ENCODE measurements around the gene SGMS1.
A peak's percentile ranks its signal among the peaks of the same experiment; 100 is the strongest.

SGMS1 gene

GRCh38 chr10:50636618-50637579 is 13.1 kb upstream of the SGMS1 start:
- DNase-seq (ENCODE audit: low read depth), result no peak

GRCh38 chr10:50635286-50635685 is 11.5 kb upstream of the SGMS1 start:
- no peak for DNase-seq (ENCODE audit: low read depth)

DNA sequence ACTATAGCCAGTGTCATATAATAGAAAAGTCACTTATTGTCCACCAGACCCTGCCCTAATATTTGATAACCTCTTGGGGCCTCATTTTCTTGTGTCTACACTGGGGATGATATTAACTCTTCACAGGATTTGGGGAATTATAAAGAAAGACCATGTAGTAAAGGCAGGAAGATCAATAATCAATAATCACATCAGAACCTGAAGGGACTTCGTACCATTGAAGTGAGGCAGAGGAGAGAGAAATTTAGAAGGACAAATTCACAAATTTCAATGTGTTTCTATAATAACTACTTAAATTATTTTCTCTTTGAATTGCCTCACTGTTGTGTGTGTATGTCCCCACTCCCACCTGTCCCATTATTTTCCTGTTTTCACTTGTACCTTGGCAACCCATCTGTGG is 10.7 kb upstream of the SGMS1 start:
- DNase-seq (ENCODE audit: low read depth), result no peak

- DNase-seq (ENCODE audit: low read depth), result no peak
Measured at GRCh38 chr10:50631052-50631451, 7.3 kb upstream of the SGMS1 start.

- no peak for DNase-seq (ENCODE audit: low read depth)
Measured at GRCh38 chr10:50629495-50630122, 5.9 kb upstream of the SGMS1 start.

GRCh38 chr10:50627896-50628295 is 4.1 kb upstream of the SGMS1 start:
- no peak for DNase-seq (ENCODE audit: low read depth)

DNA sequence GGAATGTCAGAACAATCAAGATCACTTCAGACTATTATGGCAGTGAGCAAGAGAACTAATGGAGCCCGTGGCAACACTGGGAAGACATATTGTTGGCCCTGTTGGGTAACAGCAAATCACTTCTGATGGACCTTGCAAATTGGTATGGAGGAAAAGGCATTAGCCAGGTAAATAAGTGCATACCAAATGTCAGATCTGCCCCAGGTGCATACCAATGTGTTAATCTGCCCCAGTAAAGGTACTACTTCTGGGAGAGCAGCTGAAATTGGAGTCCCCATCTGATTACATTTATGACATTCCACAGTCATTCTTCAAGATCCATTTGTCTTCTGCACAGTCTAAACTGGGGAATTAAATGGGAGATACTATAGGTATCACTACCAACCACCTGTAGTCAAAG is 3.7 kb upstream of the SGMS1 start:
- DNase-seq (ENCODE audit: low read depth), result no peak

GRCh38 chr10:50625649-50626132 is 1.9 kb upstream of the SGMS1 start:
- no peak for DNase-seq (ENCODE audit: low read depth)

- DNase-seq (ENCODE audit: low read depth), result no peak
Measured at GRCh38 chr10:50624866-50625501, 1.2 kb upstream of the SGMS1 start.

DNA sequence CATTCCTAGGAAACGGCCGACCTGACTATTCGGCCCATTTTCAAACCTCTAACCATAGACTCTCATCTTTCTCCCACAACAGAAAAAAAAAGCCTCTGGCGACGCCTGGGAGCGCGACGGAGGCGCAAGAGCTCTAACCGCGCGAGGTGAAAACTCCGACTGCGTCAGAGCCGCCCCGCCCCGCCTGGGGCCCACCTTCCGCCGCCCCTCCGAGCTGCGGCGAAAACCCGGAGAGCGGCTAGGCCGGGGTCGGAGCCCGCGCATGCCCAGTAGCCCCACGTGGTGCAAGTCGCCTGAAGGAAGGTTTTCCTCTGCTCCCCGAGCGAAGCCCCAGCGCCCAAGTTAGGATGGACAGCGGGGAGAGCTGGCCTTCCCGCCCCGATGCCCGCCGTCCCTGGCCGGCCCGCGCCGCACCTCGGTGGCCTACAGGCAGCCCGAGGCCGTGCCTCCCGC is 683 bp upstream of the SGMS1 start:
- DNase-seq (ENCODE audit: low read depth), result peak; percentile 95

DNA sequence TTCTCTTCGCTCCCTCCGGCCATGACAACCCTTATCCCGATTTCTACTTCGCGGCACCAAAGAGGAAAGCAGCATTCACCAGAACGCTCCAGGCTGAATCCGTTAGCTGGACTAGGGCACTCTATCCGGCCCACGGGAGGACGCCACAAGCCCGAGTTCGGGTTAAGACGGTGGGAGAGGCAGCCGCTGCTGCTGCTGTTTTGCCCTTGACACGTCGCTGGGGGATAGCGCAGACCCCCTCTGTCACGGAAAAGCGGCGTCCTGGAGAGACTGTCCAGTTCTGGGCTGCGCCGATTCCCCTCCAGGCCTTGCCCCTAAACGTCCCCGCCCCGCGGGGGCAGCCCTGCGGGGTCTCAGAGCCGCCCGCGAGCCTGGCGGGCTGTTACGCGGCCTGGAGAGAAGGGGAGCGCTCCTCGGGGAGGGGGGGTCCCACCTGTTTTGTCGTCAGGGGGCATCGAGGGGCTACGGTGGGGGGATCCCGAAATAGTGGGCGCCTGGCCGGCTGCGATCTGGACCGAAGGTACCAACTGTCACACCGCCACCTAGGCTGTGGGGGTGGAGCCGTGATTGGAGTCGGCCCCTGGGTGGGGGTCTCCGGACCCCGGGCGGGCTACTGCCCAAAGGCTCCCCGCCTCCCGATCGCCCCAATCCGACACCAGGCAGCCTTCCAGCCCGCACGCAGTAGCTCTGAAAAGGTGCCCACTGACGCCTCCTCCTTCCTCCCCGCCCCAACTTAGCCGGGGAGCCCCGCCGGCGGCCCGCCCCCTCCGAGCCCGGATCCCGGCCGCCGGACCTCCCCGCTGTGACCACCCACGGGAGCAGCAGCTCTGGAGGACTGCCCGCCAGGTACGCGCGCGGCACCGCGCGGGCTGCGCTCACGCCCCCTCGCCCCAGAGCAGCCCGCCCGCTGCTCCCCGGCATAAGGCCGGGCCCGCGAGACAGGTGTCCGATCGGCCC is 772 bp downstream of the SGMS1 start:
- DNase-seq (ENCODE audit: low read depth), result no peak

- no peak for DNase-seq (ENCODE audit: low read depth)
Measured at GRCh38 chr10:50621968-50622705, 1.6 kb downstream of the SGMS1 start.

DNA sequence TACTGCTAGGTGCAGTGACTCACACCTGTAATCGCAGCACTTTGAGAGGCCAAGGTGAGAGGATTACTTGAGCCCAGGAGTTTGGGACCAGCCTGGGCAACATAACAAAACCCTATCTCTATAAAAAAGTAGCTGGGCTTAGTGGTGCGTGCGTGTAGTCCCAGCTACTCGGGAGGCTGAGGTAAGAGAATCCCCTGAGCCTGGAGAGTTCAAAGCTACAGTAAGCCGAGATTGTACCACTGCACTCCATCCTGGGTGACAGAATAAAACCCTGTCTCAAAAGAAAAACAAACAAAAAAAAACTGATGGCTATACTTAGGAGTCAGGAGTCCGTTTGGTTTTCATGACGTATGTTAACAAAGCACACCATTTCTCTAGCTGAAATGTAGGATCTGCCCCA is 2.9 kb downstream of the SGMS1 start:
- DNase-seq (ENCODE audit: low read depth), result no peak

DNA sequence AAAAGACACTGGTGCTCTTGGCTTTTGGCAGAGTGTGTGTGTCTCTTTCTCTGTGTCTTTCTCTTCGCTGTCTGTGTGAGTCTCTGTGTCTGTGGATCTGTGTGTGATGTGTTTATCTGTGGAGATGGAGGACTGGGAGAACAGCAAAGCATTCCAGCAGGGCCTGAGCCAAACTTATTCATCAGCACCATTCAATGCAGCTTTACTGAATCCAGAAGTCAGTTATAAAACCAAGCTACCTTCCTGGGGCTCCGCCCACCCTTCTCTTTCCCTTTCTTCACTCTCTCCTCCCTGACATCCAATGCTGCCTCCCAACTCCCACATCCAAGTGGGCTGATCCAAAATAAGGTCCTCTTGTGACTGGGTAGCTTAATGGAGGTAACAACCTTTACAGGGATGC is 3.9 kb downstream of the SGMS1 start:
- no peak for DNase-seq (ENCODE audit: low read depth)

- DNase-seq (ENCODE audit: low read depth), result no peak
Measured at GRCh38 chr10:50619166-50619565, 4.6 kb downstream of the SGMS1 start.

GRCh38 chr10:50618624-50619023 is 5.1 kb downstream of the SGMS1 start:
- no peak for DNase-seq (ENCODE audit: low read depth)

DNA sequence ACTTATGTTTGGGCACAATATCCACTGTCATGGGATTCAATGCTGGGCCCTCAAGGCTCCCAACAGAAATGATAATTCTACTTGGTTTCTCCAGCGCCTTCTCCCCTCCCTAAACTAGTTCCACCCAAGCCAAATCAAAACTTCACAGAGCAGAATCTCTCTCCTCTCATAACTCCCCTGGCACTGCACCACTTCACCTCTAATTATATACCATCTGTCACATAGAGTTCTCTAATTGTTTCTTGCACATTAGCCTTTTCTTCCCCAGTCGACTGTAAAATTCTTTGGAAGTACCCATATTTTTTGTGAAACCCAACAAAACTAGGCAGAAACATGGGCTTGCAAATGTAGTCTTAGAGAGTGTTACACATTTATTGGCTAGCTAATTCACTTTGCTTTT is 8.1 kb downstream of the SGMS1 start:
- DNase-seq (ENCODE audit: low read depth), result no peak

GRCh38 chr10:50614444-50615137 is 9.2 kb downstream of the SGMS1 start:
- no peak for DNase-seq (ENCODE audit: low read depth)

DNA sequence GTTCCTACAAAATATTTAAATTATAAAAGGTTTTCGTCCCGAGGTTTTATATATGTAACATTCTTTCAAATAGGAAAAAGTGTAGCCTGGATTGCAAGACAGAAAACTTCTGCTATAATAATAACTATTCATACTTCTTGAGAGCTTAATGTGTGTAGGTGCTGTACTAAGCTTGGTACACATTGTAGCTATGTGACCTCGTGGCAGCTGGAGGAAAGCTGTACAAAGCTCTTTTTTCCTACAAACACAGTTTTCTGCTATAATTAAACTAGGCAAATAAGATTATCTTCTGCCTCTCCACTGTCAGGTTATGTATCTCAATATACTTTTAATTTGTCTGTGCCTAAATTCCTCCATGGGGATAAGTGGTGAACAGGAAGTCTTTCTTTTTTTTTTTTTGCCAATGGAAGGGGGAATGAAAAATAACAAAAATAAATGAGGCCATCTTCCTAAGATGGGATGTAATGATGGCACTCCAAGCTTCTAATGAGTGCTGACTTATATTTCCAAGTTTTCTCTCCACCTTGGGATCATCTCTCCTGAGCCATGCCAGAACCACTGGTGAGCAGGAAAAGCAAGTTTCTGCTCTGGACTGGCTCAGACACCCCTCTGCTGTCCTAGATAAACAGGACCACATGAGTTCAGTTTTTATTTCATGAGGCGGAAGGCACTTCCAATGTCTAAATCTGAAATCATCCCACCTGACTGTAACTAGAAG is 9.9 kb downstream of the SGMS1 start:
- DNase-seq (ENCODE audit: low read depth), result no peak

GRCh38 chr10:50613150-50613549 is 10.6 kb downstream of the SGMS1 start:
- DNase-seq (ENCODE audit: low read depth), result no peak

Data from stimulated activated CD8-positive, alpha-beta memory T cell treated with anti-CD3 and anti-CD28 coated beads, Interleukin-7, amount 100 ng/mL, for 24 hours (primary cell).